ENCODE measurements around the gene SPTLC3.

SPTLC3 gene

DNA sequence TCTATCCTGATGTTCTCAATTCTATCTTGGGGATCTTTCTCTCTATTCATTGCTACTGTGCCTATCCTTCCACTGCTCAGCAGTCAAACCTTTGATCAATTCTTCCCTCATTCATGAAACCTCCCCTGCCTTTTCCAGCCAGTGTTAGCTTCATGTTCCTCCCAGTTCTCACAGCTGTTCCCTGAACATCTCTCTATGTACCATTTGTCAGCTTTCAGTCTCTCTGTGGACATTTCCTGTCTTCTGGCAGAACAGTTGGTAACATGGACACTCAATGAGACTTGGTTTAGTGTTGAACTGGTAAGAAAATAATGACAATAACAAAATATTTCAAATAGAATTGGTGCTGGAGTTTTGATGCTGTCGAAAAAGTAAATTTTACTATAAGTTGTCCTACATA, 26.2 kb downstream of the SPTLC3 start:
- no peak for DNase-seq

DNA sequence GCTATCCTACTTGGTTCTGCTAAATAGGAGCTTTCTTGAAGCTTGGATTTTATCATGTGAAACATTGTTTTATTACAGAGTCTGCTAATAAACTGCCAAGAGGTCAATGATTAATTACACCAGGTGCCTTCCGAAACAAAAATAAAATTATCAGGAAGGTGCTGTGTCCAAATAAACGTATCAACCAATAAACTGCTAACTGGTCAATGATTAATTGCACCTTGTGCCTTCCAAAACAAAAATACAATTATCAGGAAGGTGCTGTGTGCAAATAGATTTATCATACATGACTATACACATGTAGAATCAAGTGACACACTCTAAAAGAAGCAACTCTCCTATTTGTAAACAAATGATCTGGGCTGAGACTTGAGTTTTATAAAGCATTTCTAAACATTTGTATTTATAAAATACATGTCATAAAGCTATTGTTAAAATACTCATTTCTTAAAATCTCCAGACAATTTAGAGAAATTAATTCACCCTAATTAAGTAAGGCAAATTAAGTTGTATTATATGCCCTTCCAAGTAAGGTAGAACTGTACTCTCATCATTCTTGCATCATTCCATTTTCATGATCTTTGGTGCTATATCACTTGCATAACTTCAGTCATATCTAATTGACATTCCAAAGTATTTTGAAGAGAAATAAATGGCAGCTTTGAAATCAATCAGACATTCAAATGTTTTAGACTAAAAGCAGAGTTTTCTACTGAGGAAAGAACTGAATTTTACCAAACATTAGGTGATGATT, 26.8 kb downstream of the SPTLC3 start:
- DNase-seq, result no peak

DNA sequence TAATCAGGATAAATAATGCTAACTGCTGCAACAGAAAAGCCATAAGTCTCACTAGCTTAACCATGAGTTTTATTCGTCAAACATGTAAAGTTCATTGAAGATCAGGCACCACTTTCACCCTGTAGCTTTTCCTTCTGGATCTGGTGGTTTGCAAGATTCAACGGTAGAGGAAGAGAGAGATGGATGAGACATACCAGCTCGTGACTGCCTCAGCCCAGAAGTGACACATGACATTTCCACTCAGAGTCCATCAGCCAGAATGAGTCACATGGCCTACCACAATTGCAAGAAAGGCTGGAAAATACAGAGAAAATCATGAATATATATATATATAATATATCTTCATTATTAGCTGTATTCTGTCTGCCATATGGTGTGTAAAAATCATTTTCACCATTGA, 29.0 kb downstream of the SPTLC3 start:
- no peak for DNase-seq

DNA sequence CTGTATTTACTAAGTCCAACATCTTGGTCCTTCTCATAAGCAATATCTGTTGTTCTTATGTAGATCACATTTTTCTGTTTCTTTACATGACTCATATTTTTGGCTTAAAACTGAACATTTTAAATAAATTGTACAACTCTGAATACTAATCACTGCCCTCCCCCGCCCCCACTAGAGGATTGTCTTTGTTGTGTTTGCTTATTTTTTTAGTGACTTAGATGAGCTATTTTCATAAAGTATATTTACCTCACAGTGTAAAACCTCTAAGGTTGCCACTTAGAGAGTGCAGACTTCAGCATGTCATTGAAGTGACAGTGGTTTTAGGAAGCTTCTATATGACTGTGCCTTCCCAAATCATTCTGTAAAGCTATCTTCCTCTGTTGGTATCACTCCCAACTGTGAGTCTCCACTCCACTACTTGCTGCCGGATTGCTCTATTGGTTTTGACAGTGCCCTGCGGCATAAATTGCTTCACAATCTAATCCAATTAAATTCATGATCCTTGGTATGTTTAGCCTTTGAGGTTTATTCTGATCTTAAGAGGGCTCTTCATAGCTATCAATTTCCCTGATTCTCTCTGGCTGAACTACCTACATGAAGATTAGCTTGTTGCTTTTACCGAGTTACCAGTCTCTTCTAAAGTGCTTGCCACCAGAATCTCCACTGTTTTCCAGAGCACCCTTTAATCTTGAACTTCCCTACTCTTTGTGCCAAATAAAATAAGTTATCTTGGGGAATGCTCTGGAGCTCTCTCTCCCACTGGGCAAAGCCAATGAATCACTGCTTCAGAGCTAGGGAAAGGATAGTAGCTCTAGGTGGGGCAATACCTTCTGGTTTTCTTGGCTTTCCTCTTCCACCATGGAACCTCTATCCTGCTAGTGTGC, 33.0 kb downstream of the SPTLC3 start:
- no peak for DNase-seq

DNA sequence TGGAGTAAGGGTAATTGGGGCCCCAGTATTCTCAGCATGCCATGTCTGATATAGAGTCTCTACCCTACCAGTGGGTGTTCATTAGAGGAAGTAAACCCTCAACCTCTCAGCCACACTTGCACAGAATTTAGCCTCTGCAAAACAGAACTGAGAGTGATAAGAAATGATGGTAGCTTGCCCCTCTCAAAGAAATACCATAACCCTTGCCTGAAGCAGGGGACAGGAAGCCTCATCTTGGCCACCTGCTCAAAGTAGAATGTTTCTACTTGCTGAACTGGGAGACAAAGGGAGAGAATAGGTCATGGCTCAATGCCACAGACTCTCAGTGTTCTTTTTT, 33.7 kb downstream of the SPTLC3 start:
- DNase-seq, result no peak

DNA sequence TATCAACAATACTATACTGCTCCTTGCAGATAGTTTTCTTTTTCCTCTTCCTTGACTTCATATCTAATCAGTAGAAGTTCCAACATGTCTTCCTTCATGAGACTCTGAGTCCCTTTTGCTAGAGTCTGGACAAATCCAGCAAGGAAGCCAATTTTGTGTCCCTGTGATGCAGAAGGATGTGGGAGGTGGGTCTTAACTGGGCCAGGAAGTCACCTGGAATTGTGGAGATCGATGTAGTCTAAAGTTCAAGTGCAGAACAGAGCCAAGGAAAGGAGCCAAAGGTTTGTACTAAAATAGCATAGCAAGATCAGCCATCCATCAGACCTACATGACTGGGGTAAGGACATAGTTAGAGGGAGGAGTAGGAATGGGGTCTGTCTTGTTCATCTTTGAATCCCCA, 37.6 kb downstream of the SPTLC3 start:
- DNase-seq, result no peak

DNA sequence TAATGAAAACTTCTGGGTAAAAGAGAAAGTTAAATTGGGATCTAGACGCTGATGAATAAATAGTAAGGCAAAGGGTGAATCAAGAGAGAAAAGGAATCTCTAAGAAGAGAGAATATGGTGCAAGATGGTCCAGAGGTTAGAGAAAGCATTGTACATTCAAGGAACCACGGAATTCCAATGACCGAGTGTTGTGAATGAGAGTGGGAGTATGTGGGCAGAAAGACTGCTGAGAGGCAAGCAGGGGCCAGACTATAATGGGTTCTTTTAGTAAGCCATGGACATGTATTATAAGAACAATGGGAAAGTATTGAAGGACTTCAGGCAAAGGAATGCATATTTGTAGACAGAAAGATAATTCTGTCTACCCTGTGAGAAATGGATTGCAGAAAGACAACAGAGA, 45.2 kb downstream of the SPTLC3 start:
- no peak for DNase-seq

DNA sequence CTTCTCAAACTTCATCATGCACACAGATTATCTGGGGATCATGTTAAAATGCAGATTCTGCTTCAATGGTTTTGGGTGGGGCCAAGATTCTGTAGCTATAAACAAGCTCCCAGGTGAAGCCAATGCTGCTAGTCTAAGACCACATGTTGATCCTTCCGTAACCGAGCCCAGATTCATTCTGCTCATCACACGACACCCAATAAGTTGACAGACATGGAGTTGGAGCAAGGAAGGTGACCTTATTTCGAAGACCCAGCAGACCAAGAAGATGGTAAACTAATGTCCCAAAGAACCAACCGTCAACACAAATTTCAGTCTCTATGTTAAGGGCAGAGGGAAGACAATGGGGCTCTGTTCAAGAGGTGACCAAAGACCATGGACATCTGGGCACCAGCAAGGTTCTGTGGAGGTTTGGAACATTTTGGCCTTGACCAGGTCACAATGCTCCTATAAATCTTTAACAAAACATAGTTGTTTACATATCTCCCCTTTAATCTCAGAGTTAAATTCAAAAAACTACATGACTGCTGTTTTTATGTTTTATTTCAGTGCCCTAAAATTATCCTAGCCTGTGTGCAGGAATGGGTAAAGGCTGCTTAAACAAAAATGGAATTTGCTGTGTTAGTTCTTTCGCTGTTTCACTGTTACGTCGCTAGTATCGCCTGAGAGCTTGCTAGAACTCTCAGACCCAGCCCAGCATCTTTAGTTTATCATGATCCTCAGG, 50.1 kb downstream of the SPTLC3 start:
- DNase-seq, result no peak

DNA sequence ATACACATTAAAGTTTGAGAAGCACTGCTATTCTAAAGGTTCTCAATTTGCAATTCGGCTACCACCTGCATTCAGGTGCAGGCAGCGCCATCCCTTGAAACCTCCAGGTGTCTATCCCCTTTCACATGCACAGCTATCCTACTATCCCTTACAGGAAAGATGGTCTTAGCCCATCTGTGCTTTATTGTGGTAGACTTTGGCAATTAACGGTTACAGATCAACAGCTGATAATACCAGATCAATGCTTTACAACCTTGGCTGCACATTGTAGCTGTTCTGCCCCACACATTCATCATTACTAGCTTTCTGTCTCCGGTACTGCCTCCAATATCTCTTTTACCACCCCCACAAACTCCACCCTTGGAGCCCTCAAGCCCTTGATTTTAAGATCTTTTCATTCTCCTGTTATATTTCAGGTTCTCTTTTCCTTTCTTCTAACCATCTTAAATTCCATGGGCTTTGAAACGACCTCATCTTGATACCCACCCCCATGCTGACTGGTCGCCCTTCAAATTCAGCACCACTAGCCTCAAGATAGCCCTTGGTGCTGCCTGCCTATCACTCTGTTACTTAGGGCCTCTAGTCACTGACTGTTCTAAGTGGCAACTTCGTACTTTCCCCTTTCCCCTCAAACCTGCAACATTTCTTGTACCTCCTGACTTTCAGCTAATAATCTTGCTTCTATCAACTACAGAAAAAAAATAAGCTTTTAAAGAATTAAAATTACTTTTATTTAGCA, 50.8 kb downstream of the SPTLC3 start:
- no peak for DNase-seq

DNA sequence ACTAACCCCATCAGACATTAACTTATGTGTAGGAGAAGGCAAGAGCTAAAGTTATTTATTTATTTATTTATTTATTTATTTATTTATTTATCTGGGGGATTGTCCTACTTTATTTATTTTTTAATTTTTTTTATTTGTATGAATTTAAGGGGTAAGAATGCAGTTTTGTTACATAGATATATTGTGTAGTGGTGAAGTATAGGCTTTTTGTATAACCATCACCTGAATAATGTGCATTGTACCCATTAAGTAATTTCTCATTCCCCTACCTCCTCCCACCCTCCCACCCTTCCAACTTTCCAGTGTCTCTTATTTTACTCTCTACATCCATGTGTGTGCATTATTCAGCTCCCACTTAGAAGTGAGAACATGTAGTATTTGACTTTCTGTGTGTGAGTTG, 51.6 kb downstream of the SPTLC3 start:
- no peak for DNase-seq

DNA sequence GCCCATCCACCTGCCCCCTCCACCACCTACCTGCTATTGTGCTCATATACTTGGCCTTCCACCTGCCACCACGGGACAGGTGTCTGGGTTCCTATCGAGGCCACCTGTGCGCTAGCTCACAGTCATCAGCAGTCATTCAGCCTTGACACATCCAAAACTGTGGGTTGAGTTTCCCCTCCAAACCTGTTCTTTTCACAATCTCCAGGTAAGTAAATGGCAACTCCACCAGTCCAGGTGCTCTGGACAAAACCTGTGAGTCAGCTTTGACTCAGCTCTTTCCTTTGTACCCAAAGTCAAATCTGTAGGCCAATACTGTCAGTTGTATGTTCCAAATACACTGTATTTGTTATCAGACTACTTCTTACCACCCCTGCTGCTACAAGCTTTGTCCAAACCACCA, 52.6 kb downstream of the SPTLC3 start:
- no peak for DNase-seq

DNA sequence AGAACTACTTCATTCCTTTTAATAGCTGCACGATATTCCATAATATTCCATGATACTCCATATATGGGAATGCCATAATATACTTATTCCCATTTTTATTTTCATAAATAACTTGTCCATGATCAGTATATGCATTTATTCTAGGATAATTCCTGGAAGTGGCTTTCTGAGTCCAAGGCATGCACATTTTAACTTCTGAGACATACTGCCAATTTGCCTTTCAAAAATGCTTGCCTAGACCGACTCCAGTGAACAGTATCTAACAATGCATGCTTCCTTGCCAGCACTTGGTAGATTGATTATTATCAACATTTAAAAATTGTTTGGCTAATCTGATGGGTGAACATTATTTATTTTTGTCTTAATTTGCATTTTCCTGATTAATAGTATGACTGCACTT, 54.0 kb downstream of the SPTLC3 start:
- no peak for DNase-seq

DNA sequence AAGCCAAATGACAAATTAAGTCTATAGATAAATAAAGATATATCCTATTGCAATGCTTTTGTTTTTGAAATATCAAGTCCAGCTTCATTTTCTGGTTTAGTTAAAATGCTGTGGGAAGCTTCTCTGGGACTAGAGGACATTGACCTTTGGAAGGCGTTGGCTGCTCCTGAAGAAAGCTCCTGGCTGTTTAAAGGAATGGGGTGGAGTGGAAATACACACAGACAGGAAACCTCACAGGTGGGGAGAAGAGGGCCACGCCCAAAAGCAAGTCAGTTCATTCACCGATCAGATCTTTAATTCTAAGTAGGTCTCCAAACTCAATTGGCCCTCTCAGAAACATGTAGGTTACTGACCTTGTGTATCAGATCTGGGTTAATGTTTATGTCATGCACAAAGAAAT, 59.6 kb downstream of the SPTLC3 start:
- DNase-seq, result no peak

DNA sequence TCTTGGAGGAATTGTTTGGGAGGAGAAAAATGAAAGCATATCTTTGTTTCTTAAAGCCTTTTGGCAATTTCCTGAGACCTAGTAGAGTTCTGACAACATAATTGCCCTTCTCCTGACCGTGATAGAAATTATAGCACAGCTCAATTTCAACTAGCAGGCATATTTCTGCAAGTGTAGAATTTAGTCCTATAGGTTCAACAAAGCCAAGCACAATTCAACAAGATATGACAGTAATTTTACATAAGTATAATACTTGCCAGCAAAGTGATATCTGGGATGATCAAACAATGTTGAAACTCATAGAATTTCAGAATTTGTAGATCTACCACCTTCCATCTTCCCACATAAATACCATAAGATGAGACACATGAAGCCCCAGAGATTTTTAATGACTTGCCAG, 73.1 kb downstream of the SPTLC3 start:
- DNase-seq, result no peak

DNA sequence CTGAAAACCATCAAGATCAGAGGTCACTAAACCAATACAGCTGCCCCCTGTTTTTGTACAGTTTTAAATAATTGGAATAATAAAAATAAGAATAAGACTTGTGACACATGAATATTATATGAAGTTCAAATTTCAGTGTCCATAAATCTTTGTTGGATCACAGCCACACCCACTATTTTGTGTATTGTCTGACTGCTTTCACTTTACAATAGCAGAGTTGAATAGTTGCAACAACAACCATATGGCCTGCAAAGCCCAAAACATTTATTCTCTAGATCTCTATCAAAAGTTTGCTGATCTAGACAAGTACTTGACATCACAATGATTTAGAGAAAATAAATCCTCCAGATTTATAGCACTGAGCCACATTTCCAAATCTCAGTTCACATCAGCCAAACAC, 73.6 kb downstream of the SPTLC3 start:
- no peak for DNase-seq

DNA sequence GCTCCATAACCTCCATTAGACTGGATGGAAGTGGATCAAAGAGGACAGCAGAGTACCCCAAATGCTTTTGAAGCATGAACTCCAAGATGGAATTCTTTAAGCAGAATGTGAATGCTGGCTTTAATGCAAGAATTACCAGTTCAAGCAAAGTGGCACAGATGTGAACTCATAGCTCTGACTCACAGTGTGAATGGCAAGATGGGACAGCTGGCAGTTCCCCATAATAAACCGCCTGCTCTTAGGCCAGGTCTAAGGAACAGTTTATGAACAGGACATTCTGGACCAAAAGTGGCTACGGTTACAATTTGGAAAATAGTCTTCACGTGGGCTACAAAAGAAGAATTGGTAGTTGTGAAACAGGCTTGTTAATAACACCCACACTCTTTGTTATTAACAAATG, 76.5 kb downstream of the SPTLC3 start:
- DNase-seq, result no peak

DNA sequence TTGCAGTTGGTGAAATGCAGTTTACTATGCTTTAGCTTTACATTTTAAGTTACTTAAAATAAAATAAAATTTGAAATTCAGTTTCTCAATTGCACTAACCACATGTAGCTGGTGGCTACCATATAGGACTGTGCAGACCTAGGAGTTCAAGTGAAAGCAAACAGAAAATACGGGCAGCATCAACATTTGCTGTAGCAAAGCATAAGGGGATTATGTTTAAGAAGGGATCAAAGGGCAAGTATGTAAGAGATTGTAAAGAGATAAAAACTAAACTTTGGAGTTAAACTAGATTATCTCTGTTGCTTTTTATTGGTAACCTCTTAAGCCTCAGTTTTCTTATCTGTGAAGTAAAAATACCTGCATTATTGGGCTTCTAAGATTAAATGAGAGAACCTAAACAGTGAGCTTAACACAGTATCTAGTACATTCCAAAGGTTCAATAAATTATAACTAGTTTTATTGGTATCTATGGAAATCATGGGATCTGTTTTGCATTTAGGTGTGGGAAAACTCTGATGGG, 81.2 kb downstream of the SPTLC3 start:
- DNase-seq, result no peak

DNA sequence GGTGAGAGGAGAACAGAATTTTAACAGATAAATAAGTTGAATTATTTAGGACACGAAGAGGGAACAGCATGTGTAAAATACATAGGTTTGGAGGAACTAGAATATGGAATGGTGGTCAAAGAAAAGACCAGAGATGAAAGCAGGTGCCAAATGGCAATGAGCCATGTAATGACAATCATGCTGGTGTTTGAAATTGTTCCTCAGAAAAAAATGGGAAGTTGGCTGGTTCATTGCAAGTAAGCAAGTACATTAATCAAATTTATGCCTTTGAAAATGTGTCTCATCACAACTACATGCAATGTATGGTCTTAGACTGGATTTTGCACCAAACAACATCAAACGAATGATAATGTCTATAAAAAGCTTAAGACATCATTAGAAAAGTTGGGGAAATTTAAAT, 83.3 kb downstream of the SPTLC3 start:
- DNase-seq, result no peak

DNA sequence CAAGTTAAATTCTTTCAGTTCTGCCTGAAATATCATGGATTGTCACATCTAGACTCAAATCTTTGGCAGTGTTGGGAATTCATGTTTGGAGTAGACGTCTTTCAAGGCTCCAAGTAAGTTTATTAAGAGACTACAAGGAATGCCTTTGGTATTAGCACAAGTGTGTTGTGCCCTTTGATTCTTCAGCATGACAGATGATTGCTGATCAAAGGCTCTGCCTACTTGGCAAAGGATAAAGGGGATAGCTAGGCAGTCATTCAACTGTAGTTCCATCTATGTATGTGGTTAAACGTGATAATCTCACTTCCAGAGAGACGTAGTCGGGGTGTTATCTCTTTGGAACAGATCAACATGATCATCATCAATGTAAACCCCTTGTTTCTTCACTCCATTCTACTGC, 86.2 kb downstream of the SPTLC3 start:
- no peak for DNase-seq

DNA sequence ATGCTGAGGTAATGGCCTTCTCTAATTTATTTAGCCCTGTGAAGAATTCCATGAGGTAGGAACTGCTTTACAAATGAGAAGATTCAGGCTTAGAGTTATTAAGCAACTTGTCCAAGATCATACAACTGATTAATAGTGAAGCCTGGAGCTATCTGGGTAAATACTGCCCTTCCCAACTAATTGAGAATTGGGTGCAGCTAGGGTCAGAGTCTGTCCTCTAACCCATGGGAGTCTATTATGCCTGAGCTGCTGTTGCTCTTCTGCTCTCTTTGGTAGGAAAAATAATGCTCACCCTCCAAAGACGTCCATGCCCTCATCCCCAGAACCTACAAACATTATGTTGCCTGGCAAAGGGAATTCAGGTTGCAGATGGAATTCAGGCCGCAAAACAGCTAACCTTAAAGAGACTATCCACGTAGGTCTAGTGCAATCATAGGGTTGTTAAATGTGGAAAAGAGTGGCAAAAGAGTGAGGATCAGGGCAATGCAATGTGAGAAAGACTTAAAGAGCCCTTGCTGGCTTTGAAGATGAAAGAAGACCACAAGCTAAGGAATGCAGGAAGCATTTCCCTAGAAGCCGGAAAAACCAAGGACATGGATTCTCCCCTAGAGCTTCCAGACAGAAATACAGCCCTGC, 90.1 kb downstream of the SPTLC3 start:
- DNase-seq, result no peak

DNA sequence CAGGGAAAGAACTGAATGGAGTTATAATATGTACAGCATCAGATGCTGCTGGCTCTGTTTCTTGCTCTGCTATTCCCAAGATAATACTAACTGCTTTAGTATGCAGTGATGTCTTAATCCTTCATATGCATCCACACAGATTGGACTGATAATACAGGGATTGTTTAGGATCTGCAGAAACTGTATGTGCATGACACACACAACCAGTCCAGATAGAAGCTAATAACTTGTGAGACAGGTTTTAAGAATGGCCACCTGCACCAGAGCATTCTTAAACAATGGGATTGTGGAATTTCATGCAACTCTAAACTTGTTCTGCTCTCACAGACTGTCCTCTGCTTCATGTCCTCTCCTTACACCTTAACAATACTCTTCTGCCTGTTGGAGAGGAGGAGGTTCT, 90.9 kb downstream of the SPTLC3 start:
- no peak for DNase-seq

DNA sequence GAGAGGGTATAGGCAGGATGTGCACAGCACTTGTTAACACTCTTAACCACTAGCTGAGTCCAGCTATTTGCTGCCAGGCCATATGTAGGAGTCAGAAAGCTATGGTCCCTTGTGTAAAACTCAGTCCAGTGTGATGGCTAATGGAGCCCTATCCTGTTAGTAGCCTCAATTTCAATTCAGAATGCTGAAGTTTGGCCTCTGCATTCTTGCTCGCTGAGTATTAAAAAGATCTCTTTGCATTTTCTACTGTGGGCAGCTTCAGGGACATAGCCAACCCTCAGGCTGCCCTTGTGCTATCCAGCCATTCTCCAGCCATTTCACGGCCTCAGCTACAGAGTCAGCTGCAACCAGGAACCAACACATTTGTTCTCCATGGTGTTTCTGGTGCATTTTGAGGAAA, 92.5 kb downstream of the SPTLC3 start:
- DNase-seq, result no peak
